Neural cell (in vitro differentiated cells): ENCODE results near the gene C1QTNF8. TPM values are rescaled to one million over a fixed set of nuclear protein-coding genes. Genes with fewer than 3 reads are reported as not detected.

ENCODE experiments used
- H2AFZ ChIP-seq: fragments of 200-600, 300-800 bp; sonication (generic), shearing (Covaris generic); 2 replicates; pipeline ENCODE4 v1.6.0; 2014; ENCODE audit warnings: low read depth, mild to moderate bottlenecking, antibody characterized with exemption, low read length, moderate library complexity
- H3F3A ChIP-seq: fragments of 200-600 bp; shearing (Covaris generic); 2 replicates; pipeline ENCODE4 v1.6.1; 2016; ENCODE audit warnings: mild to moderate bottlenecking, moderate library complexity, mixed read lengths, antibody characterized with exemption, low read length; ENCODE audit not compliant: insufficient read depth, poor library complexity, severe bottlenecking
- H3K27ac ChIP-seq: fragments of 200-600, 300-800 bp; sonication (generic), shearing (Covaris generic); 2 replicates; pipeline ENCODE4 v1.5.1; 2014; ENCODE audit warnings: mild to moderate bottlenecking, low read length, moderate library complexity
- H3K27me3 ChIP-seq: fragments of 300-800, 200-600 bp; sonication (generic), shearing (Covaris generic); 2 replicates; pipeline ENCODE4 v1.6.0; 2014; ENCODE audit warnings: mild to moderate bottlenecking, low read depth, low read length, moderate library complexity; ENCODE audit not compliant: insufficient read depth
- H3K36me3 ChIP-seq: fragments of 300-800, 200-600 bp; sonication (generic), shearing (Covaris generic); 2 replicates; pipeline ENCODE4 v1.5.1; 2014; ENCODE audit warnings: mild to moderate bottlenecking, antibody characterized with exemption, low read length, moderate library complexity; ENCODE audit not compliant: insufficient read depth
- H3K4me2 ChIP-seq: fragments of 300-800, 200-600 bp; sonication (generic), shearing (Covaris generic); 2 replicates; pipeline ENCODE4 v1.6.0; 2014; ENCODE audit warnings: mild to moderate bottlenecking, low read length
- H3K4me3 ChIP-seq: fragments of 300-800, 200-600 bp; sonication (generic), shearing (Covaris generic); 2 replicates; pipeline ENCODE4 v1.5.1; 2014; ENCODE audit warnings: mild to moderate bottlenecking, low read length, moderate library complexity
- H3K79me2 ChIP-seq: fragments of 200-600 bp; shearing (Covaris generic); replicated peaks from 2 replicates; pipeline ENCODE4 v1.6.0; 2014; ENCODE audit warnings: mild to moderate bottlenecking, low read length, moderate library complexity; ENCODE audit not compliant: insufficient read depth
- H3K9ac ChIP-seq: fragments of 300-800, 200-600 bp; sonication (generic), shearing (Covaris generic); 2 replicates; pipeline ENCODE4 v1.6.1; 2016; ENCODE audit warnings: mild to moderate bottlenecking, low read length, mixed read lengths
- H3K9me2 ChIP-seq: fragments of 200-600 bp; shearing (Covaris generic); 2 replicates; pipeline ENCODE4 v1.6.1; 2016; ENCODE audit warnings: mild to moderate bottlenecking, low read length, mixed read lengths; ENCODE audit not compliant: insufficient read depth
- H3K9me3 ChIP-seq: fragments of 200-600, 300-800 bp; sonication (generic), shearing (Covaris generic); 2 replicates; pipeline ENCODE4 v1.6.1; 2016; ENCODE audit warnings: mild to moderate bottlenecking, mixed run types, low read length, moderate library complexity, mixed read lengths
- H4K20me1 ChIP-seq: fragments of 200-600 bp; shearing (Covaris generic); 2 replicates; pipeline ENCODE4 v1.6.1; 2016; ENCODE audit warnings: mild to moderate bottlenecking, mixed run types; ENCODE audit not compliant: insufficient read depth
- EP300 ChIP-seq: fragments of 450-650 bp; conservative IDR thresholded peaks from 2 replicates; pipeline ENCODE4 v1.6.1; 2014; ENCODE audit warnings: antibody characterized with exemption, mild to moderate bottlenecking, moderate library complexity; ENCODE audit not compliant: poor library complexity, severe bottlenecking
- EZH2 ChIP-seq: fragments of 200-600, 300-800 bp; shearing (Covaris generic), sonication (generic); IDR thresholded peaks from 2 replicates; pipeline ENCODE4 v1.6.1; 2014; ENCODE audit warnings: antibody characterized with exemption, low read length, borderline replicate concordance, mild to moderate bottlenecking; ENCODE audit not compliant: insufficient read depth, poor library complexity, severe bottlenecking
- MXI1 ChIP-seq: fragments of 450-650 bp; conservative IDR thresholded peaks from 2 replicates; pipeline ENCODE4 v1.6.1; 2014; ENCODE audit warnings: antibody characterized with exemption, mild to moderate bottlenecking; ENCODE audit not compliant: poor library complexity, severe bottlenecking
- POLR2AphosphoS5 ChIP-seq: IDR thresholded peaks from 2 replicates; pipeline ENCODE4 v1.6.1; 2012
- RAD21 ChIP-seq: fragments of 450-650 bp; conservative IDR thresholded peaks from 2 replicates; pipeline ENCODE4 v1.6.1; 2014; ENCODE audit warnings: antibody characterized with exemption, mild to moderate bottlenecking, moderate library complexity
- SMC3 ChIP-seq: fragments of 450-650 bp; conservative IDR thresholded peaks from 2 replicates; pipeline ENCODE4 v1.6.1; 2014; ENCODE audit warnings: antibody characterized with exemption, mild to moderate bottlenecking, moderate library complexity; ENCODE audit not compliant: poor library complexity
- TAF1 ChIP-seq: IDR thresholded peaks from 2 replicates; pipeline ENCODE4 v1.6.1; 2012; ENCODE audit warnings: low read depth
- polyA plus RNA-seq: library from polyadenylated mRNA; depleted of rRNA; stranded (reverse); fragments of >200 nt; gene quantifications from 2 replicates; pipeline ENCODE4 v1.2.3, GENCODE V29; 2014
- TF ChIP-seq, protein P1 (sequence below): fragments of 450-650 bp; IDR thresholded peaks from 2 replicates; pipeline ENCODE4 v1.5.1; 2014; ENCODE audit warnings: antibody characterized with exemption, mild to moderate bottlenecking, moderate library complexity; ENCODE audit not compliant: poor library complexity, severe bottlenecking
- TF ChIP-seq, protein P2 (sequence below): IDR thresholded peaks from 2 replicates; pipeline ENCODE4 v1.6.1; 2012; ENCODE audit warnings: borderline replicate concordance

C1QTNF8 gene
- polyA plus RNA-seq, 1 donor from 2014 or later = 0.79 TPM

DNA sequence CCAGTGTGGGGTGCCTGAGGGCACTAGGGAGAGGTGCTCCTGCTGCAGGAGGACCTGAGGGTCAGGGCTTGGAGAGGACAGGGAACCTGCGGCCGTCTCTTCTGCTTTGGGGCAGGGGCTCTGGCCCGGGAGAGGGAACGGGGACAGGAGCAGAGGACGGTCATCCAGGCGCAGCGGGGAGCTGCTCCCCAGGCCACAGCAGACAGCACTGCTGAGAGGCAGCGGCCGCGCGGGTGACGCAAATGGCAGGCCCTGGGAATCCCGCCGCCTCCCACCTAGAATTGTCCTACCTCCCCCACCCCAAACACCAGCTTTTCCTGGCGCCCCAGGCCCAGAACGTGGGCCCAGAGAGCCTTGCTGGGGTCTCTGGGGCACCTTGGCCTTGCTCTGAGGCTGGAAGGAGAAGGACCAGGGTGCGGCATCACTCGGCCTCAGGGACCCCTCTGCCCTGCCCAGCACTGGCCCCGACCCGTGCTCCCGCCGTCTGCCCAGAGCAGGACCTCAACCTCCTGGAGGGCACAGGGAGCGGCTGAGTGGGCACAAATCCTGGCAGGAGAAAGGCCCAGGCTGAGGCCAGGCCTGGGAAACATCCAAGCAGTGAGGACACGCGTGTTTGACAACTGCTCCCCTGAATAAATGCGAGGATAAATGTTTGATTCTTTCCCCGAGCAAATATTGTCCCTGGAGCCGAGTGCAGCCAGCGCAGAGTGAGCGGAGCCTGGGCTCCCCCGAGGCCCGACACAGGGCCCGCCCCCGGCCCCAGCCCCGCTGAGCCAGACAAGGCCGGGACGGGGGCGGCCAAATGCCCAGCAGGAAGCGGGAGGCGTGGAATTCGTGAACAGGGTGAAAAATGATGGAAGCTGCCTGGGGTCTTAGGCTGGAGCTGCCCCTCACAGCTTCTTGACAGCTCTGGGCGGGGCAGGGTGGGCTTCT lies 15.0 kb downstream of the C1QTNF8 start:
- H2AFZ ChIP-seq = no peak overlapping the region
- H3K9ac ChIP-seq = no peak overlapping the region
- H3K4me2 ChIP-seq = no peak overlapping the region
- no peak overlapping the region for H3K4me3 ChIP-seq
- no peaks in the 10 kb centered on the region for H3K79me2 ChIP-seq
- no peaks in the 10 kb centered on the region for H3K27me3 ChIP-seq
- H3F3A ChIP-seq = no peaks in the 10 kb centered on the region
- no peaks in the 10 kb centered on the region for H3K36me3 ChIP-seq
- no peaks in the 10 kb centered on the region for H4K20me1 ChIP-seq
- H3K27ac ChIP-seq = no peak overlapping the region
- no peaks in the 10 kb centered on the region for H3K9me3 ChIP-seq
- H3K9me2 ChIP-seq = no peaks in the 10 kb centered on the region
- TF ChIP-seq TAF1 (no peak), MXI1 (no peak), POLR2AphosphoS5 (no peak), EP300 (no peak), SMC3 (no peak), EZH2 (no peak), RAD21 (no peak)
- TF ChIP-seq, protein P1, sequence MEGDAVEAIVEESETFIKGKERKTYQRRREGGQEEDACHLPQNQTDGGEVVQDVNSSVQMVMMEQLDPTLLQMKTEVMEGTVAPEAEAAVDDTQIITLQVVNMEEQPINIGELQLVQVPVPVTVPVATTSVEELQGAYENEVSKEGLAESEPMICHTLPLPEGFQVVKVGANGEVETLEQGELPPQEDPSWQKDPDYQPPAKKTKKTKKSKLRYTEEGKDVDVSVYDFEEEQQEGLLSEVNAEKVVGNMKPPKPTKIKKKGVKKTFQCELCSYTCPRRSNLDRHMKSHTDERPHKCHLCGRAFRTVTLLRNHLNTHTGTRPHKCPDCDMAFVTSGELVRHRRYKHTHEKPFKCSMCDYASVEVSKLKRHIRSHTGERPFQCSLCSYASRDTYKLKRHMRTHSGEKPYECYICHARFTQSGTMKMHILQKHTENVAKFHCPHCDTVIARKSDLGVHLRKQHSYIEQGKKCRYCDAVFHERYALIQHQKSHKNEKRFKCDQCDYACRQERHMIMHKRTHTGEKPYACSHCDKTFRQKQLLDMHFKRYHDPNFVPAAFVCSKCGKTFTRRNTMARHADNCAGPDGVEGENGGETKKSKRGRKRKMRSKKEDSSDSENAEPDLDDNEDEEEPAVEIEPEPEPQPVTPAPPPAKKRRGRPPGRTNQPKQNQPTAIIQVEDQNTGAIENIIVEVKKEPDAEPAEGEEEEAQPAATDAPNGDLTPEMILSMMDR = no peak
- TF ChIP-seq, protein P2, sequence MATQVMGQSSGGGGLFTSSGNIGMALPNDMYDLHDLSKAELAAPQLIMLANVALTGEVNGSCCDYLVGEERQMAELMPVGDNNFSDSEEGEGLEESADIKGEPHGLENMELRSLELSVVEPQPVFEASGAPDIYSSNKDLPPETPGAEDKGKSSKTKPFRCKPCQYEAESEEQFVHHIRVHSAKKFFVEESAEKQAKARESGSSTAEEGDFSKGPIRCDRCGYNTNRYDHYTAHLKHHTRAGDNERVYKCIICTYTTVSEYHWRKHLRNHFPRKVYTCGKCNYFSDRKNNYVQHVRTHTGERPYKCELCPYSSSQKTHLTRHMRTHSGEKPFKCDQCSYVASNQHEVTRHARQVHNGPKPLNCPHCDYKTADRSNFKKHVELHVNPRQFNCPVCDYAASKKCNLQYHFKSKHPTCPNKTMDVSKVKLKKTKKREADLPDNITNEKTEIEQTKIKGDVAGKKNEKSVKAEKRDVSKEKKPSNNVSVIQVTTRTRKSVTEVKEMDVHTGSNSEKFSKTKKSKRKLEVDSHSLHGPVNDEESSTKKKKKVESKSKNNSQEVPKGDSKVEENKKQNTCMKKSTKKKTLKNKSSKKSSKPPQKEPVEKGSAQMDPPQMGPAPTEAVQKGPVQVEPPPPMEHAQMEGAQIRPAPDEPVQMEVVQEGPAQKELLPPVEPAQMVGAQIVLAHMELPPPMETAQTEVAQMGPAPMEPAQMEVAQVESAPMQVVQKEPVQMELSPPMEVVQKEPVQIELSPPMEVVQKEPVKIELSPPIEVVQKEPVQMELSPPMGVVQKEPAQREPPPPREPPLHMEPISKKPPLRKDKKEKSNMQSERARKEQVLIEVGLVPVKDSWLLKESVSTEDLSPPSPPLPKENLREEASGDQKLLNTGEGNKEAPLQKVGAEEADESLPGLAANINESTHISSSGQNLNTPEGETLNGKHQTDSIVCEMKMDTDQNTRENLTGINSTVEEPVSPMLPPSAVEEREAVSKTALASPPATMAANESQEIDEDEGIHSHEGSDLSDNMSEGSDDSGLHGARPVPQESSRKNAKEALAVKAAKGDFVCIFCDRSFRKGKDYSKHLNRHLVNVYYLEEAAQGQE = no peak

DNA sequence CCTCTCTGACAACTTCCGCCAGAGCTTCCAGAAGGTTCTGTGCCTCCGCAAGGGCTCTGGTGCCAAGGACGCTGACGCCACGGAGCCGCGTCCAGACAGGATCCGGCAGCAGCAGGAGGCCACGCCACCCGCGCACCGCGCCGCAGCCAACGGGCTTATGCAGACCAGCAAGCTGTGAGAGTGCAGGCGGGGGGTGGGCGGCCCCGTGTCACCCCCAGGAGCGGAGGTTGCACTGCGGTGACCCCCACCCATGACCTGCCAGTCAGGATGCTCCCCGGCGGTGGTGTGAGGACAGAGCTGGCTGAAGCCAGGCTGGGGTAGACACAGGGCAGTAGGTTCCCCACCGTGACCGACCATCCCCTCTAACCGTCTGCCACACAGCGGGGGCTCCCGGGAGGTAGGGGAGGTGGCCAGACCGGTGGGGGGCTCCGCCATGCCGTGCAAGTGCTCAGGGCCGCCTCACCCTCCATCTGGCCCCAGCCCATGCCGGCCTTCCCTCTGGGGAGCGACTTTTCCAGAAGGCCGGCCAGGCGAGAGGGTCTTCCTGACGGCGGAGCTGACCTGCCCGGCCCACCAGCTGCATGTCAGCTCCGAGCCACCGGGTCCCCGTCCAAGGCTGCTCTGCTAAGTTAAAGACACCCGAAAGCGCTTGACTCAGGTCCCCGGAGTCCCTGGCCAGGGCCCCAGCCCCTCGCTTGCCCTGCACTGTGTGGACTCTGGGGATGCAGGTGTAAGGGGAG lies 16.1 kb downstream of the C1QTNF8 start:
- no peak for TF ChIP-seq RAD21
- no peak for TF ChIP-seq SMC3
- TF ChIP-seq MXI1 = no peak
- no peak for TF ChIP-seq TAF1
- TF ChIP-seq POLR2AphosphoS5 = no peak
- TF ChIP-seq, protein P1 = no peak
- no peak for TF ChIP-seq EP300
- no peak for TF ChIP-seq EZH2
- TF ChIP-seq, protein P2 = no peak
- H4K20me1 ChIP-seq = no peaks in the 10 kb centered on the region
- no peaks in the 10 kb centered on the region for H3F3A ChIP-seq
- no peaks in the 10 kb centered on the region for H3K9me3 ChIP-seq
- no peak overlapping the region for H3K9ac ChIP-seq
- no peak overlapping the region for H2AFZ ChIP-seq
- H3K4me2 ChIP-seq = no peak overlapping the region
- no peaks in the 10 kb centered on the region for H3K79me2 ChIP-seq
- no peak overlapping the region for H3K4me3 ChIP-seq
- H3K36me3 ChIP-seq = no peaks in the 10 kb centered on the region
- no peak overlapping the region for H3K27ac ChIP-seq
- H3K27me3 ChIP-seq = no peaks in the 10 kb centered on the region
- no peaks in the 10 kb centered on the region for H3K9me2 ChIP-seq
